Endothelial cell (in vitro differentiated cells): Measurements from ENCODE around the gene DEFB123. TPM values are rescaled to one million over a fixed set of nuclear protein-coding genes. Genes with fewer than 3 reads are reported as not detected.
A peak's percentile ranks its signal among the peaks of the same experiment; 100 is the strongest.

Experiments used
- DNase-seq: peaks from one replicate; pipeline ENCODE4 v3.0.0; 2021; ENCODE audit warnings: low spot score
- H3K27ac Mint-ChIP-seq: one replicate; pipeline ENCODE4 v1.8.0; 2021; ENCODE audit warnings: mixed read lengths, inconsistent platforms; ENCODE audit not compliant: unreplicated experiment
- H3K27me3 Mint-ChIP-seq: one replicate; pipeline ENCODE4 v1.8.0; 2021; ENCODE audit warnings: mild to moderate bottlenecking, moderate library complexity, mixed read lengths, inconsistent platforms; ENCODE audit not compliant: unreplicated experiment
- H3K36me3 Mint-ChIP-seq: one replicate; pipeline ENCODE4 v1.8.0; 2021; ENCODE audit warnings: mild to moderate bottlenecking, low read depth, mixed read lengths, inconsistent platforms; ENCODE audit not compliant: unreplicated experiment
- H3K4me1 Mint-ChIP-seq: one replicate; pipeline ENCODE4 v1.8.0; 2021; ENCODE audit warnings: mild to moderate bottlenecking, mixed read lengths, inconsistent platforms; ENCODE audit not compliant: unreplicated experiment
- H3K4me3 Mint-ChIP-seq: one replicate; pipeline ENCODE4 v1.8.0; 2021; ENCODE audit warnings: mild to moderate bottlenecking, mixed read lengths, inconsistent platforms; ENCODE audit not compliant: unreplicated experiment
- H3K9me3 Mint-ChIP-seq: one replicate; pipeline ENCODE4 v1.8.0; 2021; ENCODE audit warnings: mixed read lengths, inconsistent platforms; ENCODE audit not compliant: unreplicated experiment
- long read RNA-seq: library from polyadenylated mRNA; unstranded; transcript quantifications from one replicate; pipeline ENCODE4 v2.0.0, GENCODE V29; 2020; ENCODE audit not compliant: unreplicated experiment
- total RNA-seq: library from RNA; stranded (reverse); fragmentation: NEBNext Ultra II Directional; extraction: Animal tissue kit (Norgen Biotek cat#: 25700); gene quantifications from one replicate; pipeline ENCODE4 v1.2.1, GENCODE V29; 2021; ENCODE audit not compliant: unreplicated experiment
- TF ChIP-seq, protein P1 (sequence below): fragments of 200-600 bp; sonication (generic); IDR thresholded peaks from one replicate; pipeline ENCODE4 v1.5.0; 2021; ENCODE audit warnings: antibody characterized with exemption; ENCODE audit not compliant: unreplicated experiment

DEFB123 gene, protein sequence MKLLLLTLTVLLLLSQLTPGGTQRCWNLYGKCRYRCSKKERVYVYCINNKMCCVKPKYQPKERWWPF
- total RNA-seq = not detected
- long read RNA-seq = 0 reads

DNA sequence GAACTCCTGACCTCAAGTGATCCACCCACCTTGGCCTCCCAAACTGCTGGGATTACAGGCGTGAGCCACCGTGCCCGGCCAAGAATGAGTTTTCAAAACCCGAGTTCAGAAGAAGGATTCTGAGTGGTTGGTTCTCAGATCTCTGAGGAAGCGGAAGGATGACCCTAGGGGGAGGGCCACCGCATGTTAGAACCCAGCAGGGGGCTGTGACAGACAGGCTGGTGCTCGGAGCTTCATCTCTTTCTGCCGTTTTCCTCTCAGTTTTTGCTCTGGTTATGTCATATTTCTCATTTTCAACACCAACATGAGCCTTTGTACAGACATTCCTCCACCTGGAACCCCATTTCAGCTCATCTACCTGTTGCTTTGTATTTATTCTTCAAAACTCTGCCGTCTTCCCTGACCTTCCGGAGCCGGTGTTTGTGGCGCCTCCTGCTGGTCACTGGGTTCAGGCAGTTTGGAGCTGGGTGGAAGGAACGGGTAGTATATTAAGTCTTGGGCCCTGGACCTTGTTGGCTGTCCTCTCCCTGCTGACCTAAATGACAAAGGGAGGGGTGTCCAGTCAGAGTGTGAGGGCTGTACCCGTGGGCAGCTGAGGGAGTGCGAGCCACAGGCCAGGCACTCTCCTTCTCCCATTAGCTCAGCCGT, at the start of gene DEFB123:
DEFB123 (plus strand) TSS at position 621 of the 648 bp plus-strand sequence. CDS start 67 bp downstream, outside the sequence.
- Mint-ChIP-seq H3K27ac (peak within 1 kb of the TSS; percentile 45), H3K4me1 (no peaks in the 10 kb centered on the region), H3K36me3 (peaks cover 4% of the 10 kb centered on the region), H3K4me3 (no peak within 1 kb of the TSS), H3K27me3 (peaks cover 3% of the 10 kb centered on the region), H3K9me3 (peaks cover 23% of the 10 kb centered on the region)
- TF ChIP-seq, protein P1, sequence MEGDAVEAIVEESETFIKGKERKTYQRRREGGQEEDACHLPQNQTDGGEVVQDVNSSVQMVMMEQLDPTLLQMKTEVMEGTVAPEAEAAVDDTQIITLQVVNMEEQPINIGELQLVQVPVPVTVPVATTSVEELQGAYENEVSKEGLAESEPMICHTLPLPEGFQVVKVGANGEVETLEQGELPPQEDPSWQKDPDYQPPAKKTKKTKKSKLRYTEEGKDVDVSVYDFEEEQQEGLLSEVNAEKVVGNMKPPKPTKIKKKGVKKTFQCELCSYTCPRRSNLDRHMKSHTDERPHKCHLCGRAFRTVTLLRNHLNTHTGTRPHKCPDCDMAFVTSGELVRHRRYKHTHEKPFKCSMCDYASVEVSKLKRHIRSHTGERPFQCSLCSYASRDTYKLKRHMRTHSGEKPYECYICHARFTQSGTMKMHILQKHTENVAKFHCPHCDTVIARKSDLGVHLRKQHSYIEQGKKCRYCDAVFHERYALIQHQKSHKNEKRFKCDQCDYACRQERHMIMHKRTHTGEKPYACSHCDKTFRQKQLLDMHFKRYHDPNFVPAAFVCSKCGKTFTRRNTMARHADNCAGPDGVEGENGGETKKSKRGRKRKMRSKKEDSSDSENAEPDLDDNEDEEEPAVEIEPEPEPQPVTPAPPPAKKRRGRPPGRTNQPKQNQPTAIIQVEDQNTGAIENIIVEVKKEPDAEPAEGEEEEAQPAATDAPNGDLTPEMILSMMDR = no peak
- DNase-seq = no peak

DNA sequence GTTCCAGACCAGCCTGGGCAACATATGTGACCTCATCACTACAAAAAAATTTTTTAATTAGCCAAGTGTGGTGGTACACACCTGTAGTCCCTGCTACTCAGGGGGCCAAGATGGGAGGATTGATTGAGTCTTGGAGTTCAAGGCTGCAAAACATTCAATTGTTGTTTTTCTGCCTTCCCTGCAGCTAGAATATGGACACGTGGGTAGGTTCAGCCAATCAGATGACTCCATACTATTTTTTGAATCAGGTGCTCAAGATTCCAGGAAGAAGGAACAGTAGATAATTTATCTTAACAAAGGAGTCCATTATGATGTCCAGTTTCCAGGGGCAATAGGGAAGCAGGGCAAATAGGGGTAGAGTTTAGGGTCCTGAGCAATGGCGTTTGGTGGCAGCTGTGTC, 47.6 kb upstream of the DEFB123 start:
- Mint-ChIP-seq H3K4me3 (no peak overlapping the region), H3K4me1 (no peaks in the 10 kb centered on the region), H3K27ac (no peak overlapping the region), H3K27me3 (peaks cover 15% of the 10 kb centered on the region), H3K36me3 (peaks cover 22% of the 10 kb centered on the region), H3K9me3 (peaks cover 56% of the 10 kb centered on the region)
- TF ChIP-seq, protein P1 = no peak
- no peak for DNase-seq

DNA sequence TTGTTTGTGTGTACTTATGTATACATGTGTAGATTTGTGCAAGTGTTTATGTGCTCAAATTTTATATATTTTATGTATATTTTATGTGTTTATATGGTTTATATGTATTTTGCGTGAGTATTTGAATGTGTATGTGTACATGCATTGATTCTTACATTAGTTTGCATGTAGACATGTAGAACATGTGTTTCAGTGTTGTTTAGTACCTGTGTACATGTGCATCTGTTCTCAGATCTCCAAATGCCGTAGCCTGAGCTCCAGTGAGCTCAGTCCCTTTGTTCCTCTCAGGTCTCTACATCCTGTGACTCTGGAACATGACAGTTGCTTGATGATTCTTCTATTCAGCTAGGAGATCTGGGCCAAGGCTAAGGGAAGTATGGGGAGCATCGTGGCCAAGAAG, 45.5 kb upstream of the DEFB123 start:
- TF ChIP-seq, protein P1 = no peak
- H3K36me3 Mint-ChIP-seq = peaks cover 8% of the 10 kb centered on the region
- H3K4me1 Mint-ChIP-seq = no peaks in the 10 kb centered on the region
- H3K27me3 Mint-ChIP-seq = peaks cover 10% of the 10 kb centered on the region
- H3K9me3 Mint-ChIP-seq = peaks cover 36% of the 10 kb centered on the region
- H3K4me3 Mint-ChIP-seq = no peak overlapping the region
- DNase-seq = no peak
- H3K27ac Mint-ChIP-seq = no peak overlapping the region

DNA sequence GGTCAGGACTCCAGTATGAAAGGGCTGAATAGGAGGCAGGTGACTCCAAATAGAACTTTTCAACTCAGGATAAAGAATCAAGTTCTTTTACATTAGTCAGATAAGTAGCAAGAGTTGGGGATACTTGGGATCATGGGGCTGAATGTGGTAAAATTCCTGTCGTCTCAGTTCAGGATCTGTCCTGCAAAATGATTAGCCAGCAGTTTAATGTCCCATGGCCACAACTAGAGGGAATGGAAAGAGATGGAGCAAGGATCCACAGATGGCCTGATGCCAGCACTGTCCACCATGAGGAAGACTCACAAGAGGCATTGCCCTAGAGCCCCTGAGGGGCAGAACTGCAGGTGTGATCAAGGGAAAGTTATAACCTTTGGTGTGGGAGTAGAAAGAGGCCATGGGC, 36.5 kb upstream of the DEFB123 start:
- no peak for DNase-seq
- peaks cover 2% of the 10 kb centered on the region for H3K27me3 Mint-ChIP-seq
- no peak overlapping the region for H3K27ac Mint-ChIP-seq
- TF ChIP-seq, protein P1 = no peak
- no peak overlapping the region for H3K4me3 Mint-ChIP-seq
- peaks cover 11% of the 10 kb centered on the region for H3K36me3 Mint-ChIP-seq
- peaks cover 22% of the 10 kb centered on the region for H3K9me3 Mint-ChIP-seq
- H3K4me1 Mint-ChIP-seq = no peaks in the 10 kb centered on the region

DNA sequence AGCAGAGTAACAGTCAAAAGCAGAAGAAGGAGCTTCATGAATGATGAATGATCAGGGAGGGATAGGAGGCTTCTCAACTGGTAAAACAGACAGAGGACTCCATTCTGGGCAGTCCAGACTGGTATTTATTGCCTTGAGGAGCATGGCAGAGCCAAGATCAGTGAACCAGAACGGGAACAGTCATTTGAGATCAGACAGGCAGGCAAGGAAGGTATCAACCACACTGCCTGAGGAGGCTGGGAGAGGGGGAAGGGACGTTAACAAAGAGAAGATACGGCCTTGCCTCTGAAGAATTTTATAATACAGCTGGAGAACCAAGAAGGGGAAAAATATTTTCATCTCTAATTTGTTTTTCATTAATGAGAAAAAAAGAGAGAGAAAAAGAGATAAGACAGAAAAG, 34.3 kb upstream of the DEFB123 start, which contains the start of gene DEFB121:
DEFB121 (minus strand) TSS at position 101 of the 400 bp plus-strand sequence; CDS start at position 38, 63 bp downstream.
- peaks cover 2% of the 10 kb centered on the region for H3K27me3 Mint-ChIP-seq
- no peaks in the 10 kb centered on the region for H3K4me1 Mint-ChIP-seq
- H3K4me3 Mint-ChIP-seq = no peak within 1 kb of the TSS
- peaks cover 11% of the 10 kb centered on the region for H3K36me3 Mint-ChIP-seq
- DNase-seq = no peak
- TF ChIP-seq, protein P1 = no peak
- H3K9me3 Mint-ChIP-seq = peaks cover 39% of the 10 kb centered on the region
- no peak within 1 kb of the TSS for H3K27ac Mint-ChIP-seq
